Measurements from ENCODE around the gene LIME1. TPM values are rescaled to one million over a fixed set of nuclear protein-coding genes. Genes with fewer than 3 reads are reported as not detected.
A peak's percentile ranks its signal among the peaks of the same experiment; 100 is the strongest.

Gene LIME1
- total and polyA plus RNA-seq, 2 of the 4 experiments (the other 2 are of a cell fraction) = 0.36 to 7.8 TPM

- peaks cover 4 to 20% of the 10 kb centered on the region in 2 experiments; a peak in 3 of 4 replicates for H3K79me1 ChIP-seq (ENCODE audit: low read depth in 1 of 2, low read length in 2 of 2)
- H3K36me3 ChIP-seq (ENCODE audit: control insufficient read depth, insufficient read depth, low read length) = peaks cover 9% of the 10 kb centered on the region; the same call in 1 of the 2 replicates
- H2AK9ac ChIP-seq (replicated peaks; ENCODE audit: low read depth, low read length, poor library complexity) = peak overlapping the region; percentile 68
- H3K4ac ChIP-seq (ENCODE audit: low read depth, low read length) = no peak overlapping the region
- ChIA-PET POLR2A (ENCODE audit: unreplicated experiment) (no interaction called here), CTCF (no interaction called here)
- H4K20me1 ChIP-seq (ENCODE audit: insufficient read depth, low read length) = no peaks in the 10 kb centered on the region
- no peak overlapping the region for H4K91ac ChIP-seq (ENCODE audit: insufficient read depth, low read depth, low read length)
- BruUV-seq (replicated peaks) = no TSS peak
- no peaks in the 10 kb centered on the region for H3K9me3 ChIP-seq (ENCODE audit: control insufficient read depth, insufficient read depth, low read length)
- ATAC-seq (ENCODE audit: low read depth) = peak; percentile 16; the same call in 1 of the 2 replicates
- H3K27me3 ChIP-seq (ENCODE audit: control insufficient read depth, insufficient read depth, low read length) = no peaks in the 10 kb centered on the region
- H2AFZ ChIP-seq (replicated peaks; ENCODE audit: low read length, poor library complexity) = no peak overlapping the region
- in situ Hi-C loops (cut with MboI; ENCODE audit: low sequenced_read_pairs) = no loop called here
- no peak overlapping the region for H2BK20ac ChIP-seq (ENCODE audit: low read depth, low read length)
- no peak overlapping the region for H3K18ac ChIP-seq (ENCODE audit: low read depth, low read length)
- 0 out of 2 replicates have a peak, but pooled peaks cover 4% of the 10 kb centered on the region for H3K4me1 ChIP-seq (ENCODE audit: control insufficient read depth, insufficient read depth, low read length)
- H3K4me3 ChIP-seq (ENCODE audit: insufficient read depth, low read depth, low read length) = no peak overlapping the region
- H4K8ac ChIP-seq (ENCODE audit: low read depth in 2 of 2, low read length in 2 of 2) = no peak overlapping the region
- H3K9me1 ChIP-seq (ENCODE audit: insufficient read depth, low read length) = no peaks in the 10 kb centered on the region
- H3K56ac ChIP-seq (ENCODE audit: extremely low read depth, insufficient read depth, low read length) = no peak overlapping the region
- dilution Hi-C loops (cut with HindIII; ENCODE audit: low sequenced_read_pairs, unreplicated experiment) = no loop called here
- H3K27ac ChIP-seq (ENCODE audit: insufficient read depth, low read length) = no peak overlapping the region
- H2AK5ac ChIP-seq (ENCODE audit: low read depth, low read length) = no peak overlapping the region
- H3K4me2 ChIP-seq (ENCODE audit: low read depth, low read length) = no peak overlapping the region
- no peak overlapping the region for H2BK120ac ChIP-seq (ENCODE audit: low read depth, low read length)
- H2BK15ac ChIP-seq (ENCODE audit: low read depth, low read length) = no peak overlapping the region
- no peak overlapping the region for H3K23ac ChIP-seq (ENCODE audit: low read depth, low read length)
- intact Hi-C loops (cut with micrococcal nuclease) = no loop called here
- H3K14ac ChIP-seq (replicated peaks; ENCODE audit: low read depth, low read length) = no peak overlapping the region
- TF ChIP-seq USF2 (IDR thresholded peaks at IDR 0.05; ENCODE audit: low read depth, low read length) (no peak), RFX5 (IDR thresholded peaks at IDR 0.05; ENCODE audit: low read depth, low read length) (no peak), CEBPB (IDR thresholded peaks at IDR 0.05; ENCODE audit: low read depth, low read length) (no peak), MAFK (IDR thresholded peaks at IDR 0.05; ENCODE audit: low read depth, low read length) (no peak), CTCF (conservative IDR thresholded peaks at IDR 0.05; ENCODE audit: low read depth, low read length) (no peak), MAZ (IDR thresholded peaks at IDR 0.05; ENCODE audit: borderline replicate concordance, low read depth, low read length) (no peak), MXI1 (IDR thresholded peaks at IDR 0.05; ENCODE audit: borderline replicate concordance, low read depth, low read length) (no peak), RCOR1 (IDR thresholded peaks at IDR 0.05; ENCODE audit: insufficient replicate concordance, low read length) (no peak), CHD1 (IDR thresholded peaks at IDR 0.05; ENCODE audit: low read depth, low read length) (no peak)
- H2BK5ac ChIP-seq (ENCODE audit: low read depth, low read length, poor library complexity, severe bottlenecking) = no peak overlapping the region
- DNase-seq = no peak
- no peak overlapping the region for H4K5ac ChIP-seq (ENCODE audit: low read depth, low read length)
- WGBS, 2 experiments (ENCODE audit: extremely low coverage in 2 of 2, insufficient read length in 1 of 2) = 72% methylated on average over 10 of the region's 20 CpGs; no CpG with 5 or more reads in 1 of the 2 experiments
- H3K9ac ChIP-seq (ENCODE audit: low read depth, low read length) = no peak overlapping the region
These were observed 43.9 kb upstream of the LIME1 start for GRCh38 chr20:63692436-63693082.

Measured in IMR-90 (cell line).